Measurements from ENCODE around the gene NUCKS1. TPM values are rescaled to one million over a fixed set of nuclear protein-coding genes. Genes with fewer than 3 reads are reported as not detected.

The NUCKS1 gene
- total RNA-seq, 2 experiments from 2014 or later, result 189 to 260 TPM

- ATAC-seq, result no peak
Observed at GRCh38 chr1:205783904-205784303, 33.9 kb upstream of the NUCKS1 start.

GRCh38 chr1:205783433-205783795, 33.4 kb upstream of the NUCKS1 start:
- ChIA-PET POLR2A (no interaction called here), CTCF (interaction anchor here (1.0 to 1.7 kb wide), 4 partner anchors 31 to 194 kb away, joined by 3 to 6 read pairs (median 5); no protein-coding TSS in a partner anchor)
- no peak for ATAC-seq
- H3K4me3 Mint-ChIP-seq, result no peak overlapping the region
- DNase-seq, result no peak
- intact Hi-C loops (cut with DNase I, micrococcal nuclease), result no loop called here
- H3K27ac Mint-ChIP-seq, result no peak overlapping the region
- peaks cover 5% of the 10 kb centered on the region for H3K4me1 Mint-ChIP-seq
- no peaks in the 10 kb centered on the region for H3K36me3 Mint-ChIP-seq (ENCODE audit: low read depth)
- no peaks in the 10 kb centered on the region for H3K9me3 Mint-ChIP-seq (ENCODE audit: low read depth)
- no peaks in the 10 kb centered on the region for H3K27me3 Mint-ChIP-seq

More at GRCh38 chr1:205783904-205784303, 33.9 kb upstream of the NUCKS1 start:
- intact Hi-C loops (cut with DNase I, micrococcal nuclease), result no loop called here
- no peak overlapping the region for H3K27ac Mint-ChIP-seq
- H3K4me3 Mint-ChIP-seq, result no peak overlapping the region
- POLR2A ChIA-PET, result no interaction called here
- no peaks in the 10 kb centered on the region for H3K36me3 Mint-ChIP-seq (ENCODE audit: low read depth)
- CTCF ChIA-PET, result no interaction called here
- H3K4me1 Mint-ChIP-seq, result peaks cover 5% of the 10 kb centered on the region
- no peaks in the 10 kb centered on the region for H3K27me3 Mint-ChIP-seq
- no peak for DNase-seq
- H3K9me3 Mint-ChIP-seq (ENCODE audit: low read depth), result no peaks in the 10 kb centered on the region

GRCh38 chr1:205782627-205783432, 32.8 kb upstream of the NUCKS1 start:
- H3K27me3 Mint-ChIP-seq, result no peaks in the 10 kb centered on the region
- H3K4me3 Mint-ChIP-seq, result no peak overlapping the region
- ChIA-PET POLR2A (no interaction called here), CTCF (interaction anchor here (1.0 to 1.7 kb wide), 6 partner anchors 10 to 195 kb away, joined by 3 to 6 read pairs (median 4); no protein-coding TSS in a partner anchor)
- peak; percentile 76 for ATAC-seq
- no peaks in the 10 kb centered on the region for H3K36me3 Mint-ChIP-seq (ENCODE audit: low read depth)
- peaks cover 5% of the 10 kb centered on the region for H3K4me1 Mint-ChIP-seq
- H3K27ac Mint-ChIP-seq, result no peak overlapping the region
- no peaks in the 10 kb centered on the region for H3K9me3 Mint-ChIP-seq (ENCODE audit: low read depth)
- intact Hi-C loops (cut with DNase I, micrococcal nuclease), result loop anchor here in 1 of 2 experiments (1.0 kb wide), 1 partner anchor 124 kb away; no protein-coding TSS in a partner anchor
- no peak for DNase-seq

GRCh38 chr1:205780335-205780734, 30.4 kb upstream of the NUCKS1 start:
- H3K27ac Mint-ChIP-seq, result no peak overlapping the region
- ATAC-seq (no peak), DNase-seq (no peak)
- H3K27me3 Mint-ChIP-seq, result no peaks in the 10 kb centered on the region
- ChIA-PET CTCF (no interaction called here), POLR2A (no interaction called here)
- intact Hi-C loops (cut with DNase I, micrococcal nuclease), result no loop called here
- peaks cover 17% of the 10 kb centered on the region for H3K4me1 Mint-ChIP-seq
- H3K4me3 Mint-ChIP-seq, result no peak overlapping the region
- H3K9me3 Mint-ChIP-seq (ENCODE audit: low read depth), result no peaks in the 10 kb centered on the region
- no peaks in the 10 kb centered on the region for H3K36me3 Mint-ChIP-seq (ENCODE audit: low read depth)

- H3K27me3 Mint-ChIP-seq, result no peaks in the 10 kb centered on the region
- intact Hi-C loops (cut with DNase I, micrococcal nuclease), result loop anchor here in 1 of 2 experiments (10.0 kb wide), 1 partner anchor 797 kb away; no protein-coding TSS in a partner anchor
- H3K27ac Mint-ChIP-seq, result no peak overlapping the region
- no peak overlapping the region for H3K4me3 Mint-ChIP-seq
- CTCF ChIA-PET, result interaction anchor here (1.0 to 1.4 kb wide), 3 partner anchors 14 to 186 kb away, joined by 3 to 4 read pairs (median 3); no protein-coding TSS in a partner anchor
- H3K9me3 Mint-ChIP-seq (ENCODE audit: low read depth), result no peaks in the 10 kb centered on the region
- POLR2A ChIA-PET, result interaction anchor here (0.6 kb wide), 1 partner anchor 64 kb away, joined by 5 read pairs; no protein-coding TSS in a partner anchor
- ATAC-seq (no peak), DNase-seq (no peak)
- peaks cover 33% of the 10 kb centered on the region for H3K4me1 Mint-ChIP-seq
- peaks cover 3% of the 10 kb centered on the region for H3K36me3 Mint-ChIP-seq (ENCODE audit: low read depth)
Observed at GRCh38 chr1:205777994-205778393, 28.0 kb upstream of the NUCKS1 start.

GRCh38 chr1:205775717-205776056, 25.7 kb upstream of the NUCKS1 start:
- peak overlapping the region; percentile 90 for H3K27ac Mint-ChIP-seq
- DNase-seq (no peak), ATAC-seq (no peak)
- H3K4me1 Mint-ChIP-seq, result peaks cover 50% of the 10 kb centered on the region
- ChIA-PET POLR2A (interaction anchor here (1.4 to 3.2 kb wide), 2 partner anchors 26 to 144 kb away, joined by 3 to 21 read pairs; partner anchors contain the start of genes ELK4 and NUCKS1), CTCF (interaction anchor here (0.7 to 1.5 kb wide), 6 partner anchors 15 to 296 kb away, joined by 3 to 7 read pairs (median 4); no protein-coding TSS in a partner anchor)
- no peaks in the 10 kb centered on the region for H3K27me3 Mint-ChIP-seq
- H3K9me3 Mint-ChIP-seq (ENCODE audit: low read depth), result no peaks in the 10 kb centered on the region
- H3K36me3 Mint-ChIP-seq (ENCODE audit: low read depth), result peaks cover 15% of the 10 kb centered on the region
- H3K4me3 Mint-ChIP-seq, result peak overlapping the region; percentile 89
- intact Hi-C loops (cut with DNase I, micrococcal nuclease), result loop anchor here (1.0 to 10.0 kb wide), 8 partner anchors 26 to 799 kb away; partner anchors contain the start of genes SLC41A1 (in 2 of the 2) and PM20D1 (in 1 of the 2)

GRCh38 chr1:205775015-205775716, 25.2 kb upstream of the NUCKS1 start, which contains the start of gene RAB29:
Gene RAB29 (minus strand): TSS chr1:205775482. CDS start chr1:205774956, 526 bp downstream.
- intact Hi-C loops (cut with DNase I, micrococcal nuclease), result loop anchor here (1.0 to 10.0 kb wide), 8 partner anchors 26 to 800 kb away; partner anchors contain the start of genes SLC41A1 (in 2 of the 2) and PM20D1 (in 1 of the 2)
- Mint-ChIP-seq H3K4me1 (peaks cover 55% of the 10 kb centered on the region), H3K9me3 (ENCODE audit: low read depth) (no peaks in the 10 kb centered on the region), H3K36me3 (ENCODE audit: low read depth) (peaks cover 20% of the 10 kb centered on the region), H3K27ac (peak within 1 kb of the TSS; percentile 90), H3K27me3 (no peaks in the 10 kb centered on the region), H3K4me3 (peak within 1 kb of the TSS; percentile 89)
- ATAC-seq (peak; percentile 80), DNase-seq (peak; percentile 93)
- ChIA-PET POLR2A (interaction anchor here (1.0 to 3.2 kb wide), 4 partner anchors 26 to 143 kb away, joined by 3 to 21 read pairs (median 3); partner anchors contain the start of genes ELK4 and NUCKS1), CTCF (interaction anchor here (0.6 to 1.9 kb wide), 10 partner anchors 14 to 295 kb away, joined by 3 to 5 read pairs (median 3); no protein-coding TSS in a partner anchor)

- ChIA-PET CTCF (interaction anchor here (0.7 to 1.9 kb wide), 10 partner anchors 11 to 203 kb away, joined by 3 to 5 read pairs (median 3); no protein-coding TSS in a partner anchor), POLR2A (interaction anchor here (1.0 to 3.2 kb wide), 3 partner anchors 25 to 63 kb away, joined by 3 to 21 read pairs (median 3); partner anchors contain the start of gene NUCKS1)
- peak; percentile 9 for ATAC-seq
- intact Hi-C loops (cut with DNase I, micrococcal nuclease), result loop anchor here (1.0 to 10.0 kb wide), 9 partner anchors 25 to 800 kb away; partner anchors contain the start of genes SLC41A1 (in 2 of the 2), PM20D1 (in 1 of the 2) and RHEX (in 1 of the 2)
- peak overlapping the region; percentile 89 for H3K4me3 Mint-ChIP-seq
- DNase-seq, result peak; percentile 57
- peaks cover 27% of the 10 kb centered on the region for H3K36me3 Mint-ChIP-seq (ENCODE audit: low read depth)
- H3K27ac Mint-ChIP-seq, result peak overlapping the region; percentile 90
- H3K9me3 Mint-ChIP-seq (ENCODE audit: low read depth), result no peaks in the 10 kb centered on the region
- H3K27me3 Mint-ChIP-seq, result no peaks in the 10 kb centered on the region
- peaks cover 55% of the 10 kb centered on the region for H3K4me1 Mint-ChIP-seq
Observed at GRCh38 chr1:205774198-205775014, 24.4 kb upstream of the NUCKS1 start.

- POLR2A ChIA-PET, result interaction anchor here (0.7 to 2.3 kb wide), 7 partner anchors 9 to 142 kb away, joined by 3 to 24 read pairs (median 4); partner anchors contain the start of gene NUCKS1
- ATAC-seq, result peak; percentile 69
- Mint-ChIP-seq H3K36me3 (ENCODE audit: low read depth) (peaks cover 40% of the 10 kb centered on the region), H3K9me3 (ENCODE audit: low read depth) (no peaks in the 10 kb centered on the region), H3K4me1 (peaks cover 60% of the 10 kb centered on the region), H3K4me3 (peak overlapping the region; percentile 89), H3K27me3 (no peaks in the 10 kb centered on the region), H3K27ac (peak overlapping the region; percentile 59)
- CTCF ChIA-PET, result interaction anchor here (0.6 to 2.3 kb wide), 11 partner anchors 9 to 181 kb away, joined by 3 to 11 read pairs (median 4); no protein-coding TSS in a partner anchor
- peak; percentile 27 for DNase-seq
- intact Hi-C loops (cut with DNase I, micrococcal nuclease), result loop anchor here in 1 of 2 experiments (5.0 to 10.0 kb wide), 2 partner anchors 280 to 802 kb away; partner anchors contain the start of gene RHEX
Observed at GRCh38 chr1:205772607-205773032, 22.6 kb upstream of the NUCKS1 start.

GRCh38 chr1:205770618-205771017, 20.6 kb upstream of the NUCKS1 start:
- H3K4me1 Mint-ChIP-seq, result peaks cover 57% of the 10 kb centered on the region
- ATAC-seq, result no peak
- H3K4me3 Mint-ChIP-seq, result no peak overlapping the region
- ChIA-PET POLR2A (no interaction called here), CTCF (interaction anchor here (0.6 to 0.7 kb wide), 2 partner anchors 15 to 131 kb away, joined by 3 read pairs; no protein-coding TSS in a partner anchor)
- no peaks in the 10 kb centered on the region for H3K9me3 Mint-ChIP-seq (ENCODE audit: low read depth)
- intact Hi-C loops (cut with DNase I, micrococcal nuclease), result loop anchor here in 1 of 2 experiments (5.0 to 10.0 kb wide), 2 partner anchors 282 to 804 kb away; partner anchors contain the start of gene RHEX
- H3K27me3 Mint-ChIP-seq, result no peaks in the 10 kb centered on the region
- DNase-seq, result no peak
- H3K36me3 Mint-ChIP-seq (ENCODE audit: low read depth), result peaks cover 40% of the 10 kb centered on the region
- peak overlapping the region; percentile 67 for H3K27ac Mint-ChIP-seq
